ENCODE data around the gene TMEM50A. TPM values are rescaled to one million over a fixed set of nuclear protein-coding genes. Genes with fewer than 3 reads are reported as not detected.
A peak's percentile ranks its signal among the peaks of the same experiment; 100 is the strongest.
"Not testable (repeated sequence)": the region's sequence is repeated elsewhere in the genome, so short reads cannot be mapped to it uniquely, and the experiment has no call there.

Gene TMEM50A
- total RNA-seq, 4 donors from 2014 or later = 28.4 to 47.9 (median 43.0) TPM

- H3K9me3 ChIP-seq = no peaks in the 10 kb centered on the region
- intact Hi-C loops (cut with DNase I; ENCODE audit: low total_unique reads) (no loop called here), in situ Hi-C loops (cut with MboI; ENCODE audit: low sequenced_read_pairs in 4 of 4) (no loop called here)
- DNase-seq (no peak), ATAC-seq (no peak)
- no peaks in the 10 kb centered on the region for H3K27me3 ChIP-seq
- H3K36me3 ChIP-seq = no peaks in the 10 kb centered on the region
- TF ChIP-seq CTCF (IDR thresholded peaks at IDR 0.05 in 4 of 5, conservative IDR thresholded peaks at IDR 0.05 in 1 of 5) (no peak), POLR2A (IDR thresholded peaks at IDR 0.05) (no peak)
- no peaks in the 10 kb centered on the region for H3K4me1 ChIP-seq
- no peak overlapping the region for H3K27ac ChIP-seq
- H3K4me3 ChIP-seq = no peak overlapping the region
Observed at GRCh38 chr1:25392841-25393240, 54.7 kb downstream of the TMEM50A start.

GRCh38 chr1:25397549-25397948 is 59.4 kb downstream of the TMEM50A start:
- H3K27me3 ChIP-seq; H3K27ac ChIP-seq; H3K9me3 ChIP-seq; H3K36me3 ChIP-seq; H3K4me3 ChIP-seq; DNase-seq; intact Hi-C loops (cut with DNase I; ENCODE audit: low total_unique reads); ATAC-seq; in situ Hi-C loops (cut with MboI; ENCODE audit: low sequenced_read_pairs in 4 of 4); H3K4me1 ChIP-seq: not testable (repeated sequence)

- H3K4me3 ChIP-seq; H3K27me3 ChIP-seq; H3K27ac ChIP-seq; in situ Hi-C loops (cut with MboI; ENCODE audit: low sequenced_read_pairs in 4 of 4); H3K4me1 ChIP-seq; intact Hi-C loops (cut with DNase I; ENCODE audit: low total_unique reads); H3K9me3 ChIP-seq; DNase-seq; ATAC-seq; H3K36me3 ChIP-seq: not testable (repeated sequence)
Observed at GRCh38 chr1:25398079-25398478, 59.9 kb downstream of the TMEM50A start.

GRCh38 chr1:25402947-25403803 is 65.0 kb downstream of the TMEM50A start:
- DNase-seq, H3K36me3 ChIP-seq, H3K4me1 ChIP-seq, H3K27me3 ChIP-seq, H3K9me3 ChIP-seq, H3K4me3 ChIP-seq, H3K27ac ChIP-seq: not testable (repeated sequence)
- intact Hi-C loops (cut with DNase I; ENCODE audit: low total_unique reads) (loop anchor here (2.0 kb wide), 1 partner anchor 118 kb away; no protein-coding TSS in a partner anchor), in situ Hi-C loops (cut with MboI; ENCODE audit: low sequenced_read_pairs in 4 of 4) (loop anchor here in 3 of 4 donors (10.0 kb wide), 2 partner anchors 118 to 122 kb away; no protein-coding TSS in a partner anchor)
- peak; percentile 56 to 69 for ATAC-seq
- TF ChIP-seq CTCF (IDR thresholded peaks at IDR 0.05 in 4 of 5, conservative IDR thresholded peaks at IDR 0.05 in 1 of 5) = peak in 2 of 5 experiments; percentile 22 to 47

GRCh38 chr1:25405731-25406305 is 67.7 kb downstream of the TMEM50A start:
- H3K4me3 ChIP-seq, H3K27me3 ChIP-seq, H3K27ac ChIP-seq, H3K36me3 ChIP-seq, DNase-seq, ATAC-seq, H3K9me3 ChIP-seq, H3K4me1 ChIP-seq: not testable (repeated sequence)
- intact Hi-C loops (cut with DNase I; ENCODE audit: low total_unique reads) (loop anchor here (5.0 kb wide), 1 partner anchor 119 kb away; no protein-coding TSS in a partner anchor), in situ Hi-C loops (cut with MboI; ENCODE audit: low sequenced_read_pairs in 4 of 4) (loop anchor here in 3 of 4 donors (10.0 kb wide), 2 partner anchors 119 to 121 kb away; no protein-coding TSS in a partner anchor)

- in situ Hi-C loops (cut with MboI; ENCODE audit: low sequenced_read_pairs in 4 of 4) (loop anchor here in 3 of 4 donors (10.0 kb wide), 2 partner anchors 115 to 125 kb away; no protein-coding TSS in a partner anchor), intact Hi-C loops (cut with DNase I; ENCODE audit: low total_unique reads) (loop anchor here (5.0 kb wide), 1 partner anchor 123 kb away; no protein-coding TSS in a partner anchor)
- not testable (repeated sequence) for H3K4me3 ChIP-seq, H3K27ac ChIP-seq, ATAC-seq, H3K27me3 ChIP-seq, H3K9me3 ChIP-seq, H3K4me1 ChIP-seq, H3K36me3 ChIP-seq, DNase-seq
Observed at GRCh38 chr1:25409641-25410427, 71.7 kb downstream of the TMEM50A start.

Other genes with a start within 250 kb of the TMEM50A start
- 10 to 100 TPM; 49.1 to 67.4 (median 58.3) TPM for gene SYF2, start 105.8 kb upstream of the TMEM50A start, total RNA-seq
- 10 to 100 TPM; 10.3 to 43.0 (median 20.9) TPM for gene RSRP1, start 90.9 kb upstream of the TMEM50A start, total RNA-seq
- under 1 TPM in 1 of 4 donors, not detected in 3; 0.40 TPM for gene RHD, start 65.8 kb upstream of the TMEM50A start, total RNA-seq
- 1 to 10 TPM in 2 of 4 donors, not detected in 2; 1.0 to 2.4 TPM for gene RHCE, start 82.5 kb downstream of the TMEM50A start, total RNA-seq
- gene MACO1, start 92.6 kb downstream of the TMEM50A start, total RNA-seq = 10 to 100 TPM; 38.8 to 74.6 (median 44.8) TPM
- gene LDLRAP1, start 205.3 kb downstream of the TMEM50A start, total RNA-seq = 10 to 100 TPM in 3 of 4 donors, 1 to 10 TPM in 1; 10.0 to 17.9 (median 14.2) TPM

All from gastrocnemius medialis (tissue), 4 donors.